HepG2 (cell line): Measurements from ENCODE around the gene MS4A3.

Experiments
- CENPT ChIP-seq: sonication (generic); formaldehyde crosslinking; IDR thresholded peaks from 2 replicates; pipeline ENCODE4 v1.8.0; 2022; ENCODE audit warnings: low read depth, mild to moderate bottlenecking, moderate library complexity, missing genetic modification reagents
- CHD2 ChIP-seq: IDR thresholded peaks from 2 replicates; pipeline ENCODE4 v1.6.1; 2011; ENCODE audit warnings: low read depth, low read length, improper control_type of control experiment
- EZH2 ChIP-seq: conservative IDR thresholded peaks from 2 replicates; pipeline ENCODE4 v1.6.1; 2012; ENCODE audit warnings: mild to moderate bottlenecking, low read depth, low read length, moderate library complexity
- POLR2A ChIP-seq, 2 experiments: IDR thresholded peaks; 2 replicates each; pipeline ENCODE4 v1.6.1; 2011; ENCODE audit warnings: low read depth in 2 of 2, low read length in 2 of 2, mild to moderate bottlenecking in 1 of 2, moderate library complexity in 1 of 2; ENCODE audit not compliant: insufficient read depth in 1 of 2
- SUZ12 ChIP-seq: fragments of 150-350 bp; IDR thresholded peaks from 2 replicates; pipeline ENCODE4 v1.6.1; 2014; ENCODE audit warnings: low read depth, low read length
- TCF7L2 ChIP-seq: IDR thresholded peaks from 2 replicates; pipeline ENCODE4 v1.6.1; 2011; ENCODE audit warnings: mild to moderate bottlenecking, low read depth, low read length, moderate library complexity
- ZNF33A ChIP-seq: sonication (generic); formaldehyde crosslinking; IDR thresholded peaks from 2 replicates; pipeline ENCODE4 v1.5.1; 2020; ENCODE audit warnings: missing genetic modification reagents, mild to moderate bottlenecking, moderate library complexity, borderline replicate concordance

DNA sequence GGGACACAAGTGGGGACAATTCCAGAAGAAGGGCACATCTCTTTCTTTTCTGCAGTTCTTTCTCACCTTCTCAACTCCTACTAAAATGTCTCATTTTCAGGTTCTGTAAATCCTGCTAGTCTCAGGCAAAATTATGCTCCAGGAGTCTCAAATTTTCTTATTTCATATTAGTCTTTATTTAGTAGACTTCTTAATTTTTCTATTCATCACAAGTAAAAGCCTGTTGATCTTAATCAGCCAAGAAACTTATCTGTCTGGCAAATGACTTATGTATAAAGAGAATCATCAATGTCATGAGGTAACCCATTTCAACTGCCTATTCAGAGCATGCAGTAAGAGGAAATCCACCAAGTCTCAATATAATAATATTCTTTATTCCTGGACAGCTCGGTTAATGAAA is 31.9 kb downstream of the MS4A3 start, which contains the start of gene MS4A2:
- TF ChIP-seq TCF7L2 (no peak), SUZ12 (no peak), EZH2 (no peak), POLR2A (IDR thresholded peaks at IDR 0.05; ENCODE audit: insufficient read depth in 1 of 2, low read depth in 2 of 2, low read length in 2 of 2) (no peak), ZNF33A (CRISPR knock-in tag) (no peak), CENPT (CRISPR knock-in tag) (no peak), CHD2 (no peak)
